Hypothalamus (tissue), 51 donors: ENCODE data around the gene TRAIP.
A peak's percentile ranks its signal among the peaks of the same experiment; 100 is the strongest.

Experiments used
- DNase-seq, 51 donors: peaks; one replicate each; lab custom pipeline; 2025; lab: John Stamatoyannopoulos, UW

TRAIP gene

DNA sequence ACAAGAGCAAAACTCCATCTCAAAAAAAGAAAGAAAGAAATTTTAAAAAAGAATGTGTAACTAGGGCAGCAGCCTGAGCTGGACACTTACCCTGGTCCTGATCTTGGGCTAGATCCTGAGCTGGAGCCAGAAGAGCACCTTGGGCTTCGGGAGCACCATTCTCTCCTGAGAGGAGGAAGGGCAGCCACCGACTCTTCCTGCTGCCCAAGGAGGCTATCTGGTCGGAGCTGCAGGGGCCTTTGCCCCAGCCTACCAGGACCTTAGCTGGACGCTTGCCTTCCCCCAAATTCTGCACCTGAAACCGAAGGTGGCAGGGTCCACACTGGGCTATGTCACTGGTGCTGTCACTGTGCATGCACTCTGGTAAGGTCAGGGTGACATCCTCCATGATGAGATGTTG lies 20.2 kb upstream of the TRAIP start:
- no peak for DNase-seq

DNA sequence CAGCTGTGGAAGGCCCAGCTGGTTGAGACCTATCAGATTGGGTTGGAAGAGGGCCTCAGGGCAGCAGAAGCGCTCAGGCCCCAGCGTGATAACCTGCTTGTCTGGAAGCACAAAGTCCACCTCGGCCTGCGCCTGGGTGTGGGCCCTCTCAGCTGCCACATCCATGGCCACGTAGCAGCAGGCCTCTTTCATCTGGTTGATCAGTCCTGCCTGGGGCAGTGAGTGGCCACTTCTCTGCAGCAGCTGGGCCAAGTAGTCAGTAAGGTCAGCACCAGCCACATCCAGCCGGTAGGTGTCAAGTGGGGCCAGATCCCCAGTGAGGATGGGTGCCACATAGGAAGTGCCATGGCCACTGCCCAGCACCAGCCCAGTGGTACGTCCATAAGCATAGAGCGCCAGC lies 17.3 kb upstream of the TRAIP start:
- no peak for DNase-seq

DNA sequence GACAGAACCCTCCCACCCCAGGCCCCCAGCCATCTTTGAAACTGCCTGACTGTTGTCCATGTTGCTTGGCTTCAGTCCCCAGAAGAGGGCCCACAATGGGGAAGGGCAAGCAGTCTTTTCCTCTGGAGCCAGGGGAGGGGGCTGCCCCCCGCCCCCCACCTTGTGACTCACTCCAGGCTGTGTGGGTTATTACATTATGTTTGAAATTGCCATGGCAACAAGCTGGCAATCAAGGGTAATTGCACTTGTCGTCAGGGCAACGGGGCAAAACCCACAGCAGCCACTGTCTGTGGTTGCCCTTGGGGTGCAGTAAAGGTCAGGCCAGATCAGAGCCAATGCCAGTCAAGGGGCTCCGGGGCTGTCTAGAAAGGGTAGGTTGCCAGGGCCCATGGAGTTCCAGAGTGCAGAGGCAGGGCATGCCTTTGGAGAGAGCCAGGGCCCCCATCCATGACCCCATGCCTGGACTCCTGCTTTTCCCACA lies 16.5 kb upstream of the TRAIP start:
- peak in 9 of 51 donors; percentile 17 to 28 (median 19) for DNase-seq

DNA sequence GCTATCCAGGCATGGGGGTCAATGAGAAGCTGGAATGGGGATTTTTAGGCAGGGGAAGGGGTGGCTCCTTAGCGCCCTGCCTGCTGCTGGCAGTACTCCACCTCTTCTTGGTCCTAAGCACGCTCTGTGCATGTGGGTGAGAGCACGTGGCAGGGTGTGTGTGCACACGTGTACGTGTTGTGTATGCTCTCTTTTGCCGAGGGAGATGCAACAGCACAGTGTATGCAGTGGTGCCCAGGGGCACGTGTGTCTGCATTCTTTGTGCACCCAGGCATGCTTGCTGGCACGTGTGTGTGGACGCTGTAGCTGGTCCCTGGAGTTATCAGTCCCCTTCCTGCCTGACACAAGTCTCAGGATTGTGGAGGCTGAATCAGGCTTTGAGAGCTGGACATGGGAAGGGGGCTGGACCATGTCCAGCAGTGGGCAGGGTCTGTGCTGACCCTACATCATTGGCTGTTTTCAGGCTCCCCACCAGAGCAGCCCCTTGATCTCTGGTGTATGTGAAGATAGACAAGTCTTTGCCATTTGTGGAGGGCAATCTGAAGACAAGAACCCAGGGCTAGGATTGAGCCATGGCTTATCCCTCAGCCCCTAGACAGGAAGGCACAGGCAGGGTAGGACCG lies 15.3 kb upstream of the TRAIP start:
- peak in 3 of 51 donors; percentile 22 to 33 (median 22) for DNase-seq

DNA sequence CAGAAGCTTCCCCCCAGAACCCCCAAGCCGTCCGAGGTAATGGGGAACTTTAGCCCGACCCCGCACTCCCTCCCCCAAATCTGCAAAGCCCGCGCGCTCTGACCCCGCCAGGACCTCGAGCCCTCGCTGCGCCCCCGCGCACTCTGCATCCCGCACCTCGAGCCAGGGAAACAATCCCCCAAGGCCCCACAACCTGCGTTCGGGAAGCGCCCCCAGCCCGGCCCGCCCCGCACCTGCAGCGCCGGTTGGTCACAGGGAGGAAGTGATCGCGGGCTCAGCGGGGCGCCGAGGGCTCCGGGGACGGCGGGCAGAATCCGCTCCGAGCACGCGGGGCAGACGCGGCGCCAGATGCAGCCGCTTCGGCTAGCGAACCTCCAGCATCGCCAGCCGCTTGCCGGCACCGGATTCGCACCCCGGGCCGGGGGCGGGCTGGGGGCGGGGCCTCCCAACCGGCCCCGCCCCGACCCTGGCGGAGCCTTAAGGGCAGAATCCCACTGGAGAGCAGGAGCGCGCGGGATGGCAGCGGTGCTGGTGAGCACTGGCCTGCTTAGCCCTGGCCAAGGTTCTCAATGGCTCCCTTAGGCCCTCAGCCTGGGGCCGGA lies 13.3 kb upstream of the TRAIP start, which contains the start of gene CAMKV:
Gene CAMKV, minus strand, starts transcription at position 382 of the 602 bp plus-strand sequence. CDS start 7,518 bp downstream, outside the sequence.
- DNase-seq = peak in 10 of 51 donors; percentile 15 to 61 (median 26)

DNA sequence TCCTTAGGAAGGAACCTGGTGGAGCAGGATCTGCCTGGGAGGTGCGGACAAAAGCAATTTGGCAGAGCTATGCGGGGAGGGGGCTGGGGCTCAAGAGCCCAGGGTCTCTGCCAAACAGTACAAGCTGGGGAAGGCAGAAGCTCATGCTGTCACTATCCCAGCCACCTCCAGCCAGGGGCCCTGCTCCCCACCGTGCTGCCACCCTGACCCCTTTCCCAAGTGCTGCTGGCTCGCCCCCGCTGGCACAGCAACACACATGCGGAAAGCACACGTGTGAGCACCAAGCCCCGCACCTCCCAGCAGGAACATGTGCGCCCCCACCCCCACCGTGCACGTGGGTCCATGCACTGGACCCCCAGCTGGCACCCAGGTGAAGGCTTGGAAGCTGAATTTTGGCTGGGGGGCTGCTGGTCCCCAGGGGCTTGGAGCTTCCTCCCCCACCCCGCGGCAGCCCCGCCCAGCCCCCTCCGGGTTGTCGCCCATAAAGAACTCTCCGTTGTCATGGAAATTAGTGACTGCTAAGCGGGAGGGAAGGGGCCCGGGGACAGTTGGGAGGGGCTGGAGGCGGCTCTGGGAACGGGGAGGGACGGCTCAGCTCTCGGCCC lies 12.6 kb upstream of the TRAIP start:
- DNase-seq = peak in 8 of 51 donors; percentile 18 to 77 (median 28)

DNA sequence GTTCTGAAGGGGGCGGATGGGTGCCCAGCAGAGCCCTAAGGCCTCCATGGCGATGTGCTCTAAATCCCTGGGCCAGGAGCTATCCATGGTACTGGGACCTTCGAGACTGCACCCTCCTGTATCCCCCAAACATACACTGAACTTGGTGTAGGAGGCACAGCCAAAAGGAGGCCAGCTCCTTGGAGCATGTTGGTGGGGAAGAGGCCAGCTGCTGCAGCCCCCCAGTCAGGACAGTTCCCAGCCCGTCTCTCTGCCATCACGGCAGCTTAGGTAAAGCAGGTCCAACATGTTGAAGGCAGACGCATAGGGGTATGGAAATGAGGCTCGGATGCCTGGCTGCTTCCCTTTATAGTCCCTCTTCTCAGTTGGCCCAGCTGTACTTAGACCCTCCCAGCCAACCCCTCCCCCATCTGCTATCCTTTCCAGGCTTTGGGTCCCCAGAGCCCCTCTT lies 11.5 kb upstream of the TRAIP start:
- no peak for DNase-seq

DNA sequence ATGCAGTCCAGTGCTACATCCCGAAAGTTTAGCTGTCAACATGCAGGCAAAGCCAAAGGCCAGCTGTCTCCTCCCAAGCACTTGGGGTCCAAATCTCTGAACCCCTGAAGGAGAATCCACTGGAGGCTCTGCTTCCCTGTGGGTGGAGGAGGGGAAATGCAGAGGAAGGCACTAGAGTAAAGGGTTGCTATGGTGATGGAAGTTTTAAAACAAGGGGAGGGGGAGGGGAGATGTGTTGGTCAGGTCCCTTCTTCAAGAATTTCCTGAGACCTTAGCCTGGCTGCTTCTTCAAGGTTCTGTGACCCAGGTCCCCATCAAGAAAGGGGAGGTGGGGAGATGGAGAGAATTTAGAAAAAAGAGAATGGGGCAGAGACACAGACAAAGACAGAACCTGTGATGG lies 11.0 kb upstream of the TRAIP start:
- DNase-seq = no peak

DNA sequence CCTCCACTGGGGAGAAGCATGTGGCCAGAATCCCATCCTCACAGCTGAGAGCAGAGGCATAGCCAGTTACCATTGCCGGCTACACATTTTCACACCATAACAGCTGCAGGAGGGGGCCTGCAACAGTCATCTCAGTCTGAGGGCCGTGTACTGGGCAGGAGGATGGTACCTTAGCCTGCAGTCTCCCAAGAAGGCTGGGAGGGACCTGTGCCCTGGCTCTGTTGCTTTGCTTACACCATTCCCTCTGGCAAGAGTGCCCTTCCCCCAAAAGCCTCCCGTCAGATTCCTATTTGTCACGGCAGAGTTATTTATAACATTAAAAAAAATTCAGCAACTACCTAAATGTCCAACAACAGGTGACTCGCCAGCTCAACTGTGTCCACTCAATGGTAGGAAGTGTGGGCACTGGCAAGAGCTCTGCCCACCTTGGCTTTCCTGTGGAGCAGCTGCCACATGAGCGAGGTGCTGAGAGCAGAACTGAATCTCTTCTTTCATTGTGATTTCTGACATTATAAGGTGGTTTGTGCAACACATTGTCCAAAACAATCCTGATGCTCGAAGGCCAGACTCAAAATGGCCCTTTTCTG lies 8.9 kb upstream of the TRAIP start:
- peak in 2 of 51 donors; percentile 20 to 23 for DNase-seq

DNA sequence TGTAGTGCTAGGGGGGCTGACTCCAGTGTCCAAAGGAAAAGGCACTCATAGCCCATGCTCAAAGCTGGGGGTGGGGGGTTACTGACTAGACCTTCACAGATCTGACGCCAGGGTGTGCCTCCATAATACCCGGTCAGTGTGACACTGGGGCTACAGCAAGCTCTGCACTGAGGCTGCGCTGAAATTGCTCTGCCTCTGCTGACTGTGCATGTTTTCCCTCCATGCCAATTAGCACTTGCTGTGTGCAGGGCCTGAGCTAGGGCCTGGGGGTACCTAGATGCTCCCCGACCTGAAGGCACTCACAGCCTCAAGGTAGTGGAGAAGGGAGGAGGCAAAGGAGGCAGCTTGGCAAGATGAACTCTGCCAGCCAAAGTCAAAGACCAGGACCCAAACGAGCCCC lies 8.1 kb upstream of the TRAIP start:
- DNase-seq = no peak

DNA sequence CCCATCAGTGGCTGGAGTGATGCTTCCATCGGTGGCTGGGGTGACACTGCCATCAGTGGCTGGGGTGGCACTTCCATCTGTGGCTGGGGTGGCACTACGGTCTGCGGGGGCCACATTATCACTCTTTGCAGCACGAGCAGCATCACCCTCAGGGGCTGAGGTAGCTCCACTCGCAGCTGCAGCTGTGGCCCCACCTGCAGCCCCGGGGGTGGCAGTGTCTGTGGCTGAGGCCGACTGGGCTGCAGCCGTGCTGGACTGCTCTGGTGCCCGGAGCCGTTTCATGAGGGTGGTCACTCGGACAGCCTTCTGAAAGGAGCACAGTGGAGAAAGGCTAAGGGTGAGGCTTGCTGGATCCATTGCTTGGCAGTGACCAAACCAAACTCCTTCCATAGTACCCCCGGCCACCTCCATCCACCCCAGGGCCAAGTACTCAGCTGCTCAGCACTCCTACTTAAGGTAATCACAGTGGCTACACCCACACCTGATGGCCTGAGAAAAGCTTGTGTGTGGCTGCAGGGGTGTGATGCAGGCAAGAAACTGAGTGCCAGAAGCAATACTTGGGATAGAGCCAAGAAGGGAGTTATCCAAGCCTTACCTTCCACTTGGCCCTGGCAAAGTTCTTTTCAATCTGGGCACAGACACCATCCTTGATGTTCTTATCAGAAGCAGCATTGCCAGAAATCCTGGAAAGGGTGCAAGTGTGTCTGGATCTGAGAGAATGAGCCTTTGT lies 3.4 kb upstream of the TRAIP start:
- no peak for DNase-seq

DNA sequence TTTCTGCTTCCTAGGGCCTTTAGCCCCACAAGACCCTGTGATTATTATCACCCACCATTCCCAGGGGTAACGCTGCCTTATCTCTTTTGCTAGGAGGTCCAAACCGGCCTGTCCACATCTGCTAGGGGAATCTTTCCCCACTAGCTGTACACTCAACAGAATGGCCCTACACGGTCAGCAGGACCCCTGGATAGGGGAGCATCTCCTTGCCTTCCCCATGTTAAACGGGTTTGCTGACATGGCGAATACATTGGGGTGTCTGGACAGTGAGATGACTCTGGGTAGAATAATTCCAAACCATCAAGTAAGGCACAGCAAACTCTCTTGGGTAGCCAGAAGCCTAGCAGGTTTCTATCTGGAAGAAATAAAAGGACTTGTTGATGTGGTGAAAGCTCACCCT lies 702 bp downstream of the TRAIP start:
- DNase-seq = no peak

DNA sequence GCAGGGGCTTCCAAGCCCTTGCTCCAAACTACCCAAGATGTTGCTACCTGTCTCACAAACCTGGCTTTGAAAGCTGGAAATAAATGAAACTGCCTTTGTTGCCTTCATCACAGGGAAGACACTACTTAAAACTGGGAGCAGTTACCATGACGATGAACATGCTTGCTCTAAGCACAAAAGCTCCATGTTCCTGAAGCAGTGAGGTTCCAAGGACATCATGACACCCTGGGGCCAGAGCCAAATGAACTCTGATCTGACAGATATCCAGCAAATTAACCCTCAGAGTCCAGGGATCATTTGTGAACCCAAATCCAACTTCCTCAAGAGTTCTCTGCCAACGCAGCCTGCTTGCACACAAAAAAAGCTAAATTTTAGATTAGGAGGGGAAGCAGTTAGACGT lies 10.7 kb downstream of the TRAIP start:
- DNase-seq = peak in 1 of 51 donors; percentile 22

DNA sequence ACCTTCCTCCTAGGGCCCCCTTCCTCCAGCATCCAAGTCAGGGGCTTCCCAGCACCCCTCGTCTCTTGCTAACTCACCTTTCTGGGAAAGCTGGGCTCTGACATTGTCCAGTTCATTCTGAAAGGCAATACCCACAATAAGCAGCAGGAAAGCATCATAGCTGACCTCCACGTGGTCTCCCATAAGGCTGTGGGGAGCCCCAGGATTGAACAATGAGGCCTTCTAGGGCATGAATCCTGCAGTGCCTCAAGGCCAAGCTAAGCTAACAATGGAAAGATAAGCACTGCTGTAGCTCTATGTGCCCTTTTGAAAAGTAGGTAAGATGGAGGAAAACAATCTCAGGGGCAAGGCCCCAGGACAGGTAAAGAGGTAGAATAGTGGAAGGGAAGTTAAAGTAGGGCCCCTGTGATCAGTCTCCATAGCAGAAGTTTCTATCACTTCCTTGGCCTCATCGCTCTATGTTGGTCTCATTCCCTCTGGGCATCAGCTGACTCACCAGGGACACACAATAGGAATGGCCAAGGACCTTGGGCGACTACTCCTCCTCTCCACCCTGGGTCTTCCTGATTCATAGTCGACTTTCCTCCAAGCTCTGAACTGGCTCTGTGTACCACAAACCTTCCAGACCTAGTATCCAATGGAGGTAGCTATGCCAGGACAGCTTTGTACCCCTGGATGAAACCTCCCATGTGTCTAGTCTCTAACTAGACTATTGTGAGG lies 11.7 kb downstream of the TRAIP start:
- DNase-seq = no peak

DNA sequence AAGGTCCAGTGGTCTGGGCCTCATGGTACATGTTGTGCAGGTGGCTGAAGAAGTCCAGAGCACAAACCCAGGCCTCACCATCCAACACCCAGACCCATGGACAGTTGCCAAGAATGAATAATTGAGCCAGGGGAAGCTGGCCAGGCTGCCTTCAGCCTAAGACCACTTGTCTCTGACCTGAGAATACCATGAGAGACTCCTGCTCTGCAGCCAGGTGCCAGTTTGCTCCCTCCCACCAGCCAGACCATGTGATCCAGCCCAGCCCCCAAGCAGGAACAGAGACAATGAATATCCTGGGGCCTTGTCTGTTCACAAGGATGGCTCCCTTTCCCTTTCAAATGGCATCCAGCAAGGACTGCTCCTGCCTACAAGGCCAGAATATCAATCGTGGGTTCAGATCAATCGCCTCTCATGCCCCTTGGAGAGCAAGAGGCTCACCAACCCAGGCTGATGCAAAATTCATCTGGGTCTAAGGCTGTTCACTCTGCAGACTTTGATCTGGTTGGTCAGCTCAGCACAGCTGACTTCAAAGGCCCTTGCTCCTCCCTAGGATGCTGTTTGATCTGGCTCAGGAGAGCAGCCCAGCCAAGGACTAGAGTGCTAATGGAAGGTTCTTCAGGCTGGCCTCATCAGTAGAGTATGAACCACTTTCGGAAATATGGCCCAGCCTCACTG lies 13.4 kb downstream of the TRAIP start:
- peak in 2 of 51 donors; percentile 13 to 16 for DNase-seq

DNA sequence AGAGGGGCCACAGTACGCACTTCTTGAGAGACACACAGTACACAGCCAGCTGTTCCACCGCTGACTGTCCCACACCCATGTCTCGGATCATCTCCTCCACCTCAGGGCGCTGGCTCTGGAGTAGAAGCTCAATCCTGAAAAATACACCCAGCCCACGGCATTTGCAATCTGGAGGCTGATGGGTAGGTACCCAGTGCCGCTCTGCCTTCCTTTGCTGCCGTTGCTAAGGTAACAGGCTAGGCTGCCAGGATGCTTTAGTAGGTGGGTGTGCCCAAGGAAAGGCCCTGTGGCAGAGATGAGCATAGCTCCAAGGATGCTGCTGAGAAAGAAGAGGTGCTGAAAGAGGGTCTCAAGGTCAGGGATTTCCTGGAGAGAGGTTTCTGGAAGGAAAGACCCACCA lies 14.6 kb downstream of the TRAIP start:
- peak in 16 of 51 donors; percentile 3 to 73 (median 30) for DNase-seq

DNA sequence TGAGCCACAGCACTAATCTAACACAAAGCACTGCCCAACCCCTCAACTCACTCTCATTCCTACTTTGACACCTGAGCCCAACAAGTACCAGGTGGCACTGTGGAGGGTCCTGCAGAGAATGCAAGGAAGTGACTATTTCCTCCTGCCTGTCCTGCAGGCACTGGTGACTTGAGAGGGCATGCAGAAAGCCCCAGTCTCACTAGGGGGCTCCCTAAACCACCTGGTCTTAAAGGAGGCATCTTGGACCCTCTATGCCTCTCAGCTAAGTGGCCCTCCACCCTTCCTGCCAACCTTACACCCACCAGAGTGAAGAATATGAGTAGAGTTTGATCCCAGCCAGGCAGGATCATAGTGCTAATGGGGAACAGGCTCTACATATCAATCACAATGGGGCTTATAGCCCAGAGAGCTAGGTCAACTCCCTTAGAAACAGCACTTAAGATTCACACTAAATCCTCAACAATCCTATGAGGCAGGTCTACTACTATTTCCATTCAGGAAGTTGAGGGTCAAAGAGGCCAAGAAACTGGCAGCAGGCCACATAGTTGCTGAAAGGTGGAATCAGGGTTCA lies 15.2 kb downstream of the TRAIP start:
- DNase-seq = peak in 1 of 51 donors; percentile 13

DNA sequence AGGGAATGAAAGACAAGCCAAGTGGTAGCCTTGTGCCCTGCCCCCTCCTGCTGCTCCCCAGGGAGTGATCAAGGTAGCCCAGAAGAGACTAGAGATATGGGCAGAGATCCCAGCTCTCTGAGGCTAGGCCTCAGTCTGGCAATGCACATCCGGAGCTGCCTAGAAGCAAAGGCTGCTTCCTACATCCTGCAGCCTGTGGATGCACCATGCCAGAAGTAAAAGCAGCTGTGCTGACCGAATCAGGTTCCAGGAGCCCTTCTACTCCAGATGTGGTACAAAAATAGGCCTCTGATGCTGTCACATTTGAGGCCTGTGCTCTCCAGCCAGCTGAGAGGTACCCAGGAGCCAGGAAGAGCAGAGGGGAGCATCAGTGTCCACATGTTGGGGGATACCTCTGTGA lies 16.0 kb downstream of the TRAIP start:
- DNase-seq = no peak

DNA sequence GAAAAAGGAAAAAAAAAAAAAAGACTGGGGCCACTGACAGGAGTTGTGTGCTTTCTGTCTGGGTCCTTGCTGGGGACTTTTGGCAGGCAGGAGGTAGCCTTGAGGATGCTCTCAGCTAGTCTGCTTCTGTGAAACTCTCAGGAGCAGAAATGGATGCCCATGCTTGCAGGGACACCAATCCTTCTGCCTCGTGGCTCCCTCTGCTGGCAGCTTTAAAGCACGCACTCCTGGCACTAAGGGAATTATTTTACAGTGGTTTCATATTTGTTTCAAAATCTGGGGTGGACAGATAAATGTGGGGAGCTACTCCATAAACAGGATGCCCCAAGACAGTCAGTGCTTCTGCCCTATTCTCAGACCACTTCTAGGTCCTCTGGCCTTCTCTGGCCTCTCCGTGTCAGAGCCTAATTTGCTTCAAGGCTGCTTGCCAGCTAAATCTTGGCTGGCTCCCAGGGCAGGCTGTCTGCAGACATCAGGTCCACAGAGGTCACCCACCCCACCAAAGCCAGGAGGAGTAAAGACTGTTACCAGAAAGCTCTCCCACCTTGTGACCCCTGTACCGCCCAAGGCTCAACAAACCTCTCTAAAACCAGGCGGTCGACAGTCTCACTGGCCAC lies 17.1 kb downstream of the TRAIP start:
- peak in 46 of 51 donors; percentile 9 to 82 (median 55) for DNase-seq
